OCI-LY1 (cell line): Measurements from ENCODE around the gene FOXR2.

ENCODE experiments used
- H2AFZ ChIP-seq: fragments of 200-600 bp; sonication (generic), shearing (Covaris generic); 2 replicates; pipeline ENCODE4 v1.6.0; 2014; ENCODE audit warnings: antibody characterized with exemption, mild to moderate bottlenecking, low read length
- H3F3A ChIP-seq: fragments of 200-600 bp; sonication (generic), shearing (Covaris generic); 2 replicates; pipeline ENCODE4 v1.6.0; 2014; ENCODE audit warnings: mild to moderate bottlenecking, antibody characterized with exemption, low read length, moderate library complexity; ENCODE audit not compliant: insufficient read depth
- H3K27ac ChIP-seq: fragments of 200-600 bp; sonication (generic); 2 replicates; pipeline ENCODE4 v1.5.1; 2014; ENCODE audit warnings: low read length, mixed run types, mild to moderate bottlenecking, low read depth; ENCODE audit not compliant: poor library complexity, severe bottlenecking
- H3K27me3 ChIP-seq: fragments of 200-600 bp; sonication (generic); 2 replicates; pipeline ENCODE4 v1.6.0; 2014; ENCODE audit warnings: antibody characterized with exemption, mild to moderate bottlenecking, low read length, moderate library complexity; ENCODE audit not compliant: insufficient read depth
- H3K36me3 ChIP-seq: fragments of 200-600 bp; sonication (generic); 2 replicates; pipeline ENCODE4 v1.6.1; 2014; ENCODE audit warnings: mild to moderate bottlenecking, antibody characterized with exemption, low read length, moderate library complexity, mixed read lengths; ENCODE audit not compliant: insufficient read depth
- H3K4me1 ChIP-seq: fragments of 200-600 bp; sonication (generic); 2 replicates; pipeline ENCODE4 v1.5.1; 2014; ENCODE audit warnings: mild to moderate bottlenecking, low read length, moderate library complexity; ENCODE audit not compliant: insufficient read depth, severe bottlenecking
- H3K4me2 ChIP-seq: fragments of 200-600 bp; sonication (generic), shearing (Covaris generic); 2 replicates; pipeline ENCODE4 v1.6.1; 2014; ENCODE audit warnings: low read length
- H3K4me3 ChIP-seq: fragments of 200-600 bp; sonication (generic); 2 replicates; pipeline ENCODE4 v1.5.1; 2014; ENCODE audit warnings: low read length, low read depth, mild to moderate bottlenecking, mixed read lengths; ENCODE audit not compliant: poor library complexity, severe bottlenecking
- H3K79me2 ChIP-seq: fragments of 200-600 bp; shearing (Covaris generic); 2 replicates; pipeline ENCODE4 v1.6.1; 2016; ENCODE audit warnings: mixed run types, low read length, mixed read lengths; ENCODE audit not compliant: insufficient read depth
- H3K9ac ChIP-seq: fragments of 200-600 bp; sonication (generic), shearing (Covaris generic); 2 replicates; pipeline ENCODE4 v1.6.1; 2014; ENCODE audit warnings: mild to moderate bottlenecking, low read length, mixed read lengths
- H3K9me2 ChIP-seq: fragments of 200-600 bp; sonication (generic), shearing (Covaris generic); 2 replicates; pipeline ENCODE4 v1.6.1; 2014; ENCODE audit warnings: low read depth, mild to moderate bottlenecking, low read length, mixed read lengths
- H3K9me3 ChIP-seq: fragments of 200-600 bp; shearing (Covaris generic); 2 replicates; pipeline ENCODE4 v1.6.1; 2014; ENCODE audit warnings: low read length, mixed read lengths
- H4K20me1 ChIP-seq: fragments of 200-600 bp; sonication (generic), shearing (Covaris generic); 2 replicates; pipeline ENCODE4 v1.6.0; 2016; ENCODE audit warnings: mild to moderate bottlenecking, low read length; ENCODE audit not compliant: insufficient read depth
- EZH2 ChIP-seq: fragments of 200-600 bp; sonication (generic), shearing (Covaris generic); IDR thresholded peaks from 2 replicates; pipeline ENCODE4 v1.8.0; 2017; ENCODE audit warnings: borderline replicate concordance, mixed run types, mild to moderate bottlenecking, antibody characterized with exemption, low read length, moderate library complexity, mixed read lengths
- TF ChIP-seq, protein P1 (sequence below): fragments of 200-600 bp; sonication (generic), shearing (Covaris generic); IDR thresholded peaks from 2 replicates; pipeline ENCODE4 v1.5.1; 2017; ENCODE audit warnings: mild to moderate bottlenecking, antibody characterized with exemption, low read length, moderate library complexity, mixed read lengths

Gene FOXR2

DNA sequence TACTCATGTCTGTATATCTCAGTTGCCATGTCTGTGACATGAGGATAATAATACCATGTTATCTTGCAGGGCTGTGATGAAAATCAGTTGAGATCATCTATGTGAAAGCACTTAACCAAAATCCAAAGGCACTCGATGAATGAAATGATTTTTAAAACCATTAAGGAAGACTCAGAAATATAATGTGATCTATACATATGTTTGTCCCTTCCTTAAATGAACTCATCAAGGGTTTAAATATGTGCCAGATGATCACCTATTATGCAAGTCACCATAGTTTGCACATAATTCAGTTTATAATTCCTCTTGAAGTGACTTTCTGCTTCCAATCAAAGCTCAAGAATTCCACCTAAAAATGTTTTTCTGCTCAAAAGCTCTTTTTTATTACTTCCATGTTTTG is at the start of gene FOXR2:
TSS of gene FOXR2 (plus strand) at position 301 of the 400 bp plus-strand sequence. CDS start 312 bp downstream, outside the sequence.
- no peaks in the 10 kb centered on the region for H3F3A ChIP-seq
- H3K4me3 ChIP-seq, result no peak within 1 kb of the TSS
- no peak for TF ChIP-seq EZH2
- TF ChIP-seq, protein P1, sequence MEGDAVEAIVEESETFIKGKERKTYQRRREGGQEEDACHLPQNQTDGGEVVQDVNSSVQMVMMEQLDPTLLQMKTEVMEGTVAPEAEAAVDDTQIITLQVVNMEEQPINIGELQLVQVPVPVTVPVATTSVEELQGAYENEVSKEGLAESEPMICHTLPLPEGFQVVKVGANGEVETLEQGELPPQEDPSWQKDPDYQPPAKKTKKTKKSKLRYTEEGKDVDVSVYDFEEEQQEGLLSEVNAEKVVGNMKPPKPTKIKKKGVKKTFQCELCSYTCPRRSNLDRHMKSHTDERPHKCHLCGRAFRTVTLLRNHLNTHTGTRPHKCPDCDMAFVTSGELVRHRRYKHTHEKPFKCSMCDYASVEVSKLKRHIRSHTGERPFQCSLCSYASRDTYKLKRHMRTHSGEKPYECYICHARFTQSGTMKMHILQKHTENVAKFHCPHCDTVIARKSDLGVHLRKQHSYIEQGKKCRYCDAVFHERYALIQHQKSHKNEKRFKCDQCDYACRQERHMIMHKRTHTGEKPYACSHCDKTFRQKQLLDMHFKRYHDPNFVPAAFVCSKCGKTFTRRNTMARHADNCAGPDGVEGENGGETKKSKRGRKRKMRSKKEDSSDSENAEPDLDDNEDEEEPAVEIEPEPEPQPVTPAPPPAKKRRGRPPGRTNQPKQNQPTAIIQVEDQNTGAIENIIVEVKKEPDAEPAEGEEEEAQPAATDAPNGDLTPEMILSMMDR, result no peak
- H3K9me2 ChIP-seq, result no peaks in the 10 kb centered on the region
- no peak within 1 kb of the TSS for H3K9ac ChIP-seq
- H4K20me1 ChIP-seq, result no peaks in the 10 kb centered on the region
- no peaks in the 10 kb centered on the region for H3K36me3 ChIP-seq
- H3K27me3 ChIP-seq, result no peaks in the 10 kb centered on the region
- no peak within 1 kb of the TSS for H2AFZ ChIP-seq
- H3K9me3 ChIP-seq, result no peaks in the 10 kb centered on the region
- H3K4me2 ChIP-seq, result no peak within 1 kb of the TSS
- H3K4me1 ChIP-seq, result no peaks in the 10 kb centered on the region
- H3K79me2 ChIP-seq, result no peaks in the 10 kb centered on the region
- H3K27ac ChIP-seq, result no peak within 1 kb of the TSS

- no peaks in the 10 kb centered on the region for H3K79me2 ChIP-seq
- TF ChIP-seq, protein P1, result no peak
- TF ChIP-seq EZH2, result no peak
- no peak overlapping the region for H3K4me2 ChIP-seq
- H3K27me3 ChIP-seq, result no peaks in the 10 kb centered on the region
- no peaks in the 10 kb centered on the region for H3K4me1 ChIP-seq
- no peaks in the 10 kb centered on the region for H3K9me2 ChIP-seq
- H3K9me3 ChIP-seq, result no peaks in the 10 kb centered on the region
- no peak overlapping the region for H3K27ac ChIP-seq
- H4K20me1 ChIP-seq, result no peaks in the 10 kb centered on the region
- H3K9ac ChIP-seq, result no peak overlapping the region
- no peak overlapping the region for H2AFZ ChIP-seq
- H3F3A ChIP-seq, result no peaks in the 10 kb centered on the region
- H3K4me3 ChIP-seq, result no peak overlapping the region
- no peaks in the 10 kb centered on the region for H3K36me3 ChIP-seq
Measured at GRCh38 chrX:55579115-55579514, 44.1 kb upstream of the FOXR2 start.

DNA sequence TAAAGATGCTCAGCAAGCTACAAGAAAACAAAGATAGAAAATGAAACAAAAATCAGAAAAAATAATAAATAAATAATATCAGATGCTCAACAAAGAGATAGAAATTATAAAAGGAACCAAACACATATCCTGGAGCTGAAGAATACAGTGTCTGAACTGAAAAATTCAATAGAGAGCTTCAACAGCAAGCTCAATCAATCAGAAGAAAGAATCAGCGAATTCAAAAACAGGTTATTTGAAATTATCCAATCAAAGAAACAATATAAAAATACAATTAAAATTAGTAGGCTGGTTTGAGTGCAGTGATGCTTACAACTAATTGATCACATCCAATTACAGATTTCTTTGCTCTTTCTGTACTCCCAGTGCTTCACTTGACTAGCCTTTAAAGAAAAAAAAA is 40.8 kb upstream of the FOXR2 start:
- H3K9ac ChIP-seq, result no peak overlapping the region
- H3K36me3 ChIP-seq, result no peaks in the 10 kb centered on the region
- H3K9me2 ChIP-seq, result no peaks in the 10 kb centered on the region
- no peaks in the 10 kb centered on the region for H3K79me2 ChIP-seq
- no peak overlapping the region for H3K27ac ChIP-seq
- H3K4me2 ChIP-seq, result no peak overlapping the region
- H3K9me3 ChIP-seq, result no peaks in the 10 kb centered on the region
- H2AFZ ChIP-seq, result no peak overlapping the region
- H3K27me3 ChIP-seq, result no peaks in the 10 kb centered on the region
- no peaks in the 10 kb centered on the region for H4K20me1 ChIP-seq
- H3K4me3 ChIP-seq, result no peak overlapping the region
- no peaks in the 10 kb centered on the region for H3F3A ChIP-seq
- TF ChIP-seq EZH2, result no peak
- TF ChIP-seq, protein P1, result no peak
- no peaks in the 10 kb centered on the region for H3K4me1 ChIP-seq
